ENCODE data around the gene SMIM1. TPM values are rescaled to one million over a fixed set of nuclear protein-coding genes. Genes with fewer than 3 reads are reported as not detected.

Gene SMIM1
- total RNA-seq, 1 experiment from 2014 or later = 5.5 TPM

- Histone ChIP-seq H3K9ac (ENCODE audit: low read length) (no peak overlapping the region), H3K4me1 (ENCODE audit: control insufficient read depth in 1 of 2, insufficient read depth in 2 of 2, low read length in 2 of 2) (no peaks in the 10 kb centered on the region), H3K27ac (ENCODE audit: low read depth, low read length) (no peak overlapping the region), H3K9me2 (ENCODE audit: insufficient read depth) (no peaks in the 10 kb centered on the region), H2AFZ (ENCODE audit: low read depth, low read length, poor library complexity, severe bottlenecking) (no peak overlapping the region), H3K4me3 (replicated peaks in 1 of 2; ENCODE audit: low read depth in 1 of 2, low read length in 2 of 2) (no peak overlapping the region), H3K79me2 (ENCODE audit: insufficient read depth, low read length) (no peaks in the 10 kb centered on the region), H3K36me3 (ENCODE audit: control insufficient read depth in 1 of 2, insufficient read depth in 2 of 2, low read length in 2 of 2) (no peaks in the 10 kb centered on the region), H3K27me3 (ENCODE audit: insufficient read depth, low read length) (peaks cover 7% of the 10 kb centered on the region; the same call in 1 of the 2 replicates), H3K4me2 (ENCODE audit: low read length) (no peak overlapping the region), H3K9me3 (ENCODE audit: control insufficient read depth in 1 of 2, insufficient read depth in 1 of 2, low read depth in 1 of 2, low read length in 2 of 2) (no peaks in the 10 kb centered on the region), H4K20me1 (ENCODE audit: insufficient read depth) (no peaks in the 10 kb centered on the region)
- ChIA-PET CTCF (no interaction called here), POLR2A (no interaction called here), RAD21 (ENCODE audit: low non-redundant PET in 1 of 2, low total read pairs in 2 of 2, uncharacterized antibody in 2 of 2, unreplicated experiment in 2 of 2) (no interaction called here)
- BruUV-seq (replicated peaks) = no TSS peak
- intact Hi-C loops (cut with micrococcal nuclease) = no loop called here
- TF ChIP-seq SIN3A (IDR thresholded peaks at IDR 0.05; ENCODE audit: low read depth) = no peak
- no peak for TF ChIP-seq CEBPB (IDR thresholded peaks at IDR 0.05; ENCODE audit: low read depth)
- no peak for TF ChIP-seq POLR2A (IDR thresholded peaks at IDR 0.05; ENCODE audit: borderline replicate concordance, extremely low read depth, insufficient read depth, insufficient read length)
- no peak for TF ChIP-seq SP1 (IDR thresholded peaks at IDR 0.05; ENCODE audit: low read depth)
- no peak for TF ChIP-seq TCF7L2 (IDR thresholded peaks at IDR 0.05; ENCODE audit: borderline replicate concordance, extremely low read depth, insufficient read depth, insufficient read length)
- TF ChIP-seq POLR2AphosphoS5 (IDR thresholded peaks at IDR 0.05; ENCODE audit: low read depth, low read length) = no peak
- TF ChIP-seq FOSL1 (IDR thresholded peaks at IDR 0.05; ENCODE audit: low read depth) = no peak
- TF ChIP-seq, protein P1, sequence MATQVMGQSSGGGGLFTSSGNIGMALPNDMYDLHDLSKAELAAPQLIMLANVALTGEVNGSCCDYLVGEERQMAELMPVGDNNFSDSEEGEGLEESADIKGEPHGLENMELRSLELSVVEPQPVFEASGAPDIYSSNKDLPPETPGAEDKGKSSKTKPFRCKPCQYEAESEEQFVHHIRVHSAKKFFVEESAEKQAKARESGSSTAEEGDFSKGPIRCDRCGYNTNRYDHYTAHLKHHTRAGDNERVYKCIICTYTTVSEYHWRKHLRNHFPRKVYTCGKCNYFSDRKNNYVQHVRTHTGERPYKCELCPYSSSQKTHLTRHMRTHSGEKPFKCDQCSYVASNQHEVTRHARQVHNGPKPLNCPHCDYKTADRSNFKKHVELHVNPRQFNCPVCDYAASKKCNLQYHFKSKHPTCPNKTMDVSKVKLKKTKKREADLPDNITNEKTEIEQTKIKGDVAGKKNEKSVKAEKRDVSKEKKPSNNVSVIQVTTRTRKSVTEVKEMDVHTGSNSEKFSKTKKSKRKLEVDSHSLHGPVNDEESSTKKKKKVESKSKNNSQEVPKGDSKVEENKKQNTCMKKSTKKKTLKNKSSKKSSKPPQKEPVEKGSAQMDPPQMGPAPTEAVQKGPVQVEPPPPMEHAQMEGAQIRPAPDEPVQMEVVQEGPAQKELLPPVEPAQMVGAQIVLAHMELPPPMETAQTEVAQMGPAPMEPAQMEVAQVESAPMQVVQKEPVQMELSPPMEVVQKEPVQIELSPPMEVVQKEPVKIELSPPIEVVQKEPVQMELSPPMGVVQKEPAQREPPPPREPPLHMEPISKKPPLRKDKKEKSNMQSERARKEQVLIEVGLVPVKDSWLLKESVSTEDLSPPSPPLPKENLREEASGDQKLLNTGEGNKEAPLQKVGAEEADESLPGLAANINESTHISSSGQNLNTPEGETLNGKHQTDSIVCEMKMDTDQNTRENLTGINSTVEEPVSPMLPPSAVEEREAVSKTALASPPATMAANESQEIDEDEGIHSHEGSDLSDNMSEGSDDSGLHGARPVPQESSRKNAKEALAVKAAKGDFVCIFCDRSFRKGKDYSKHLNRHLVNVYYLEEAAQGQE (IDR thresholded peaks at IDR 0.05; ENCODE audit: low read depth) = no peak
- no peak for TF ChIP-seq EZH2phosphoT487 (IDR thresholded peaks at IDR 0.05; ENCODE audit: borderline replicate concordance)
- TF ChIP-seq RAD21 (IDR thresholded peaks at IDR 0.05; ENCODE audit: low read depth) = no peak
- TF ChIP-seq, protein P2, sequence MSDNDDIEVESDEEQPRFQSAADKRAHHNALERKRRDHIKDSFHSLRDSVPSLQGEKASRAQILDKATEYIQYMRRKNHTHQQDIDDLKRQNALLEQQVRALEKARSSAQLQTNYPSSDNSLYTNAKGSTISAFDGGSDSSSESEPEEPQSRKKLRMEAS (IDR thresholded peaks at IDR 0.05) = no peak
- DNase-seq (ENCODE audit: low read depth, low spot score) (no peak), ATAC-seq (no peak)
Measured at GRCh38 chr1:3762873-3763228, 9.7 kb upstream of the SMIM1 start.
